Umbilical cord (tissue), 2 donors: ENCODE measurements around the gene ATP11B. TPM values are rescaled to one million over a fixed set of nuclear protein-coding genes. Genes with fewer than 3 reads are reported as not detected.

Experiments
- DNase-seq: peaks from one replicate; pipeline ENCODE4 v3.0.0-alpha.2; 2015; ENCODE audit warnings: low spot score
- total RNA-seq: library from RNA; depleted of rRNA; stranded (reverse); fragments of >200 nt; gene quantifications from one replicate; pipeline ENCODE4 v1.2.3, GENCODE V29; 2014; ENCODE audit warnings: low replicate concordance; ENCODE audit not compliant: insufficient read depth

Gene ATP11B
- total RNA-seq, 1 donor from 2014 or later, result 143 TPM

GRCh38 chr3:182909318-182910040, 116.2 kb downstream of the ATP11B start:
- no peak for DNase-seq

- no peak for DNase-seq
Observed at GRCh38 chr3:182910936-182911781, 117.9 kb downstream of the ATP11B start.

- no peak for DNase-seq
Observed at GRCh38 chr3:182911782-182912111, 118.4 kb downstream of the ATP11B start.

GRCh38 chr3:182912474-182912873, 119.2 kb downstream of the ATP11B start:
- DNase-seq, result no peak

- DNase-seq, result peak; percentile 20
Observed at GRCh38 chr3:182913889-182914288, 120.6 kb downstream of the ATP11B start.

GRCh38 chr3:182914341-182914740, 121.0 kb downstream of the ATP11B start:
- no peak for DNase-seq

GRCh38 chr3:182917134-182917533, 123.8 kb downstream of the ATP11B start:
- DNase-seq, result no peak

- DNase-seq, result no peak
Observed at GRCh38 chr3:182919866-182920357, 126.6 kb downstream of the ATP11B start.

- peak; percentile 47 for DNase-seq
Observed at GRCh38 chr3:182920515-182921084, 127.3 kb downstream of the ATP11B start.

GRCh38 chr3:182921665-182922355, 128.5 kb downstream of the ATP11B start:
- DNase-seq, result peak; percentile 15

GRCh38 chr3:182925330-182925943, 132.1 kb downstream of the ATP11B start:
- peak; percentile 11 for DNase-seq

GRCh38 chr3:182925944-182926337, 132.6 kb downstream of the ATP11B start:
- no peak for DNase-seq

GRCh38 chr3:182935803-182936202, 142.5 kb downstream of the ATP11B start:
- DNase-seq, result no peak

- no peak for DNase-seq
Observed at GRCh38 chr3:182936239-182936917, 143.1 kb downstream of the ATP11B start.

GRCh38 chr3:182936918-182937285, 143.6 kb downstream of the ATP11B start:
- DNase-seq, result no peak

GRCh38 chr3:182937293-182938051, 144.2 kb downstream of the ATP11B start:
- no peak for DNase-seq

GRCh38 chr3:182940266-182940808, 147.0 kb downstream of the ATP11B start:
- DNase-seq, result no peak

- DNase-seq, result no peak
Observed at GRCh38 chr3:182941719-182942118, 148.4 kb downstream of the ATP11B start.

GRCh38 chr3:182947888-182948287, 154.6 kb downstream of the ATP11B start:
- no peak for DNase-seq

- DNase-seq, result no peak
Observed at GRCh38 chr3:182948305-182948704, 155.0 kb downstream of the ATP11B start.
